Natural killer cell treated with Interleukin-12 subunit alpha and Interleukin-12 subunit beta and Interleukin-15 and Interleukin-18, amount 100 ng/mL, for 72 hours (primary cell): Measurements from ENCODE around the gene CHST3. TPM values are rescaled to one million over a fixed set of nuclear protein-coding genes. Genes with fewer than 3 reads are reported as not detected.

Experiments used
- ATAC-seq, 2 donors: fragments of 150-1000 bp; cut with Tn5 transposase in 1 of 2; sonication (Bioruptor Pico), chemical (Tn5 transposase) in 1 of 2; 2 replicates each; pipeline ENCODE4 v1.10.0; 2021
- DNase-seq: peaks from one replicate; pipeline ENCODE4 v3.0.0; 2022; ENCODE audit warnings: low spot score
- H3K27ac Mint-ChIP-seq, 2 donors: 1 replicate in 1 of 2; 2 replicates in 1 of 2; pipeline ENCODE4 v1.8.0; 2022; ENCODE audit warnings: mixed read lengths in 2 of 2, mild to moderate bottlenecking in 1 of 2, moderate library complexity in 1 of 2
- H3K27me3 Mint-ChIP-seq, 2 donors: 1 replicate in 1 of 2; 2 replicates in 1 of 2; pipeline ENCODE4 v1.8.0; 2022; ENCODE audit warnings: mixed read lengths in 2 of 2
- H3K36me3 Mint-ChIP-seq: one replicate; pipeline ENCODE4 v1.8.0; 2022; ENCODE audit warnings: mixed read lengths
- H3K4me1 Mint-ChIP-seq, 2 donors: 1 replicate in 1 of 2; 2 replicates in 1 of 2; pipeline ENCODE4 v1.8.0; 2022; ENCODE audit warnings: low read depth in 2 of 2, mixed read lengths in 2 of 2, mild to moderate bottlenecking in 1 of 2
- H3K4me3 Mint-ChIP-seq: one replicate; pipeline ENCODE4 v1.8.0; 2022; ENCODE audit warnings: mixed read lengths
- H3K9me3 Mint-ChIP-seq: 2 replicates; pipeline ENCODE4 v1.8.0; 2022; ENCODE audit warnings: mixed read lengths
- total RNA-seq, 2 donors: library from RNA; stranded (reverse); gene quantifications; one replicate each; pipeline ENCODE4 v1.2.3, GENCODE V29; 2022

CHST3 gene
- total RNA-seq, 2 donors from 2014 or later, result not detected

DNA sequence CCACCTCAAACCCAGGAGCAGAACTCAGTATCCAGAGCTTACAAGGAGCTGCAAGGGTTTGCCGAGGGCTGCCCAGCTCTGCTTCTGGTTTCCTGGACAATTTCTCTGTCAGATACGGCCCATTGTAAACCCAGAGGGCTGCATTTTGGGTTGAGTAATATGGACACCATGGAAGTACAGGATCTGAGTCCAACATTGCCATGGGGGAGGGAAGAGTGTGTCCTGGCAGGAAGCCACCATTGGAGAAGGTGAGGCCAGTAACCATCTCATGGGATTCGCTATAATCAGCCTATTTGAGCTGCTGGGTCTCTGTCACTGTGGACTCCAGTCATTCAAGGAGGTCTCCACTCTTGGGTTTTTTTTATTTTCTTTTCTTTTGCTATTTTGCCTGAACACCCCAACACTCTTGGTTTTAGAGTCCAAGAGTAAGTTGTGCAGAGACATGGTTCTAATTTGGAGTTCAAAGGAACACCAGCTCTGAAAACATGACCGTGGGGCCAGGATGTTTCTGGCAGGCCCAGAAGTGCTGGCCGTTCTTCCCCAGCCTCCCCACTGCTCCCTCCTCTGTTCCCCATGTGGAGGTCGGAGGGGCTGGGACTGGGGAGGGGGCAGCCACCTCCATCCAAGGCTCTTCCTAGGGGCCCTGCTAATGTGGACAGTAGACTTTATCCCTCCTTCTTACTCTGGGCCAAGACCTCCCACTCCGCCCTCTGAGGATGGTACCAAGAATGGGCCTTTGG is 46.2 kb downstream of the CHST3 start:
- ATAC-seq (no peak), DNase-seq (no peak)
- Mint-ChIP-seq H3K4me3 (no peak overlapping the region), H3K36me3 (no peaks in the 10 kb centered on the region), H3K9me3 (no peaks in the 10 kb centered on the region), H3K4me1 (no peaks in the 10 kb centered on the region), H3K27me3 (no peaks in the 10 kb centered on the region), H3K27ac (no peak overlapping the region)

DNA sequence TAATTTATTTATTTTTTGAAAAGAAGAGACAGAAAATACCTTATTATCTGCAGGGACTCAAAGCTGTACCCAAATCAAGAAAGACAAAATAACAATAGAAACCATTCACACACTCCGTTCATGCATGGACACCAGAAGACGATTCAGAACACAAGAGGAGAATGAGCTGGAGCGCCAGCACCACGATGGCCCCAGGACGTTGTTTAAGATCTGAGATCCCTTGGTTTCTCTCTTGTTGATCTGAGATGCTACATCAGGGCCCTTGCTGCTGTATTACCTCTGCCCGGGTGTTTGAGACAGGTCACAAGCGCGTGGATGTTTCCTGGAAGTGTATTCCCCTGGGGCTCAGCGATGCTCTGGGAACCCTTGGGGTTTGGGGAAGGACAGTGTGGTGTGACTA is 46.8 kb downstream of the CHST3 start:
- no peak for DNase-seq
- ATAC-seq, result no peak
- H3K9me3 Mint-ChIP-seq, result no peaks in the 10 kb centered on the region
- H3K27ac Mint-ChIP-seq, result no peak overlapping the region
- no peak overlapping the region for H3K4me3 Mint-ChIP-seq
- H3K4me1 Mint-ChIP-seq, result no peaks in the 10 kb centered on the region
- H3K36me3 Mint-ChIP-seq, result no peaks in the 10 kb centered on the region
- H3K27me3 Mint-ChIP-seq, result no peaks in the 10 kb centered on the region

DNA sequence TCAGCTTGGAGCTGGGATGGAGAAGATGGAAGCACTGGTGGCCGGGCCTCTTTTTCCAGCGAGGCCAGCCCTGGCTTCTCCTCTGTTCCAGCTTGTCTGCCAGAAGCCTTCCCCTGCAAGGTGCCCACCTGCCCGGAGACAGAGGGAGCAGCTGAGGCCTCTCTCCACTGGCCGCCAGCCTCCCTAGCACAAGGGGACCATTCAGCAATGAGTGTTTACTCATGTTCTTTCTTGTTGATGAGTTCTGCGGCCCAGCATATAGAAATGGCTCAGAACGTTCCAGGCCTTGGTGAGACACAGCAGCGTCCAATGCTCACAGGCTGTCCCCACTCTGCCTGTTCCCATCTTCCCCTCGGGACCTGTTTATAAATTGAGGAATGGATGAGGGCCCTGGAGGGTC is 47.3 kb downstream of the CHST3 start:
- H3K4me1 Mint-ChIP-seq, result no peaks in the 10 kb centered on the region
- H3K27me3 Mint-ChIP-seq, result no peaks in the 10 kb centered on the region
- H3K4me3 Mint-ChIP-seq, result no peak overlapping the region
- H3K36me3 Mint-ChIP-seq, result no peaks in the 10 kb centered on the region
- ATAC-seq (no peak), DNase-seq (no peak)
- H3K9me3 Mint-ChIP-seq, result no peaks in the 10 kb centered on the region
- no peak overlapping the region for H3K27ac Mint-ChIP-seq

DNA sequence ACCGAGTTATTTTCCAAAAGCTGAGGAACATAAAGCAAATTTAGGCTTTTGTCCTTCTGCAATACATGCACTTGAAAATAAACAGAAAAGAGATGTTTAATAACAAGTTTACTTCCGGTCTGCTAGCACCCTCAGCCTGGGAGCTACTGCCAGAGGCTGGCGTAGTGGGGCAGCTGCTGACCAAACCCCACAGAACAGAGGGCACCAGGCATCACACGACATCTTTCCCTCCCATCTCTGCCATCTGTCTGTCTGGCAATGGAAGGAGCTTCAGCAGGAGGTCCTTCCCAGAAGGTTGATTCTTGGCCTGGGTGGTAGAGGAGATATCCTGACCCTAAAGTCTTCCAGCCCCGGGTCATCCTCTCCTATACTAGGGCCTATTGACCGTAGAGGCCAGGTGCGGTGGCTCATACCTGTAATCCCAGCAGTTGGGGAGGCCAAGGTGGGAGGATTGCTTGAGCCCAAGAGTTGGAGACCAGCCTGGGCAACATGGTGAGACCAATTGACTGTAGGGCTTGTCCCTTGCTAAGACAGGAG is 47.8 kb downstream of the CHST3 start:
- no peaks in the 10 kb centered on the region for H3K27me3 Mint-ChIP-seq
- H3K4me3 Mint-ChIP-seq, result no peak overlapping the region
- ATAC-seq (no peak), DNase-seq (no peak)
- no peak overlapping the region for H3K27ac Mint-ChIP-seq
- no peaks in the 10 kb centered on the region for H3K4me1 Mint-ChIP-seq
- no peaks in the 10 kb centered on the region for H3K9me3 Mint-ChIP-seq
- no peaks in the 10 kb centered on the region for H3K36me3 Mint-ChIP-seq

DNA sequence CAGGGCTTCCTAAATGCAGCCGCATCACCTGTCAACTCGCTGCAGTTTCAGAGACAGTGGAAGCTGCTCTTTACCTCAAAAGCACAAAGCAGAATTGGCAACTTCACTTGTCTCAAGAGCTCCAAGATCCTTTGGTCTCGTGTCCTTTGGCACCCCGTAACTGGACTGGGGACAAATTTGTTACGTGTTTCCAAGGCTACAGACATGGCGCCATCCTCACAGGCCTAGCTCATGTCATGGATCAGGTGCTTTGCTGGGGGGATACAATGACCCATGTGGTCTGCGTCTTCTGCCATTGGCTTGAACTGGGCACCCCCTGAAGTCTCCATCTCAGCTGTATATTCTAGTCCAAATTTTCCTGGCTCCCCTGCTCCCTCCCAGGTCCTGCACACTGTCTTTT is 48.6 kb downstream of the CHST3 start:
- Mint-ChIP-seq H3K4me3 (no peak overlapping the region), H3K27me3 (no peaks in the 10 kb centered on the region), H3K27ac (no peak overlapping the region)

DNA sequence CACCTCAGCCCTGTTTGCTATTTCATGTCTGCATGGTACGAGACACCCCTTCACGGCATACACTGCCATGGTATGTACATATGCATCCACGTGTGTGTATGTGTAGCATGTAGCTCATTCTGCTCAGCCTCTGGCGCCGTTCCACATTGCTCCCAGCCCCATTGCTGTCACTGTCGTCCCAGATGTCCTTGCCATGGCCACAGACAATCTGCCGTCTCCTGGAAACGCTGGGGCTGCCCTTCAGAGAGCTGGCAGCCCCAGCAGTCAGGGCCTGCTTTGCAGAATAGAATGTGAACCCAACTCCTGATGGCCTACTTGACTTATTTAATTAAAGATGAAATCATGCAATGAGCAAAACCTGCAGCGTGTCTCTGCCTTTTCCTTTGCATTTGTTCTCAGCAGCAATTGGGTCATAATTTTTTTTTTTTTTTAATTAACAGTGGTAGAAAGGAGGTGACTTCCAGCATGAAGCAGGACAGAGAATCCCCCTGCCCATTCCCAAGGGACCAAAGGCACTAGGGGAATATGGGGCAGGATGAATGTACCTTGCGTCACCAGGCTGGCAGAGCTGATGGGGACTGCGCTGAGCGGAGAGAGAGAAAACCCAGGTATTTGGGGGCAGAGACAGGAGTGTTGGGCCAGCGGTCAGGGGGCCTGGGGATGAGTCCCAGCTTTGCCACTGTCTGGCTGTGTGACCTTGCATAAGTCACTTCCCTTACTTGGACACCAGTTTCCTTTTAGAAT is 49.2 kb downstream of the CHST3 start:
- Mint-ChIP-seq H3K9me3 (no peaks in the 10 kb centered on the region), H3K27me3 (peaks cover 0 to 4% of the 10 kb centered on the region in 2 donors), H3K4me3 (no peak overlapping the region), H3K4me1 (no peaks in the 10 kb centered on the region), H3K27ac (no peak overlapping the region), H3K36me3 (no peaks in the 10 kb centered on the region)
- ATAC-seq, result no peak
- DNase-seq, result no peak

More for the DNA sequence above, 48.6 kb downstream of the CHST3 start:
- H3K36me3 Mint-ChIP-seq, result no peaks in the 10 kb centered on the region
- DNase-seq (no peak), ATAC-seq (no peak)
- no peaks in the 10 kb centered on the region for H3K9me3 Mint-ChIP-seq
- H3K4me1 Mint-ChIP-seq, result no peaks in the 10 kb centered on the region

DNA sequence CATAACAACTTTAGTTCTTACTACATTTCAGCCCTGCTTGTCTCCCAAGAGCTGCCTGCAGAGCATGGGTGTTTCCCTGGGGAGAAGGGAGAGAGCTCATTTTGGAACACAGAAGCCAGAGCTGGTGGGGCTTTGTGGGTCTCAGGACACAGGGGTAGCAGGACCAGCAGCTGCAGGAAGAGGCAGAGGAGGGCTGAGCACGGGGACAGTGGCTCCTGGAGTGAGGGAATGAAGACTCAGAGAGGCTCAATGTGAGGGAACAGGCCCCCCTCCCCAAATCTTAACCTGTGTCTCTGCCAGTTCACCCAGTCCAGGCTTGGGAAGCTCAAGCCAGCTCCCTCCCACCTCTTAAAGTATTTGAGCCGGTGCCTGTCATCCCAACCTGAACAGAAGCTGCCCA is 50.0 kb downstream of the CHST3 start:
- DNase-seq (no peak), ATAC-seq (no peak)
- H3K4me1 Mint-ChIP-seq, result no peaks in the 10 kb centered on the region
- no peaks in the 10 kb centered on the region for H3K36me3 Mint-ChIP-seq
- no peaks in the 10 kb centered on the region for H3K9me3 Mint-ChIP-seq
- H3K27ac Mint-ChIP-seq, result no peak overlapping the region
- H3K4me3 Mint-ChIP-seq, result no peak overlapping the region
- H3K27me3 Mint-ChIP-seq, result peaks cover 0 to 4% of the 10 kb centered on the region in 2 donors

DNA sequence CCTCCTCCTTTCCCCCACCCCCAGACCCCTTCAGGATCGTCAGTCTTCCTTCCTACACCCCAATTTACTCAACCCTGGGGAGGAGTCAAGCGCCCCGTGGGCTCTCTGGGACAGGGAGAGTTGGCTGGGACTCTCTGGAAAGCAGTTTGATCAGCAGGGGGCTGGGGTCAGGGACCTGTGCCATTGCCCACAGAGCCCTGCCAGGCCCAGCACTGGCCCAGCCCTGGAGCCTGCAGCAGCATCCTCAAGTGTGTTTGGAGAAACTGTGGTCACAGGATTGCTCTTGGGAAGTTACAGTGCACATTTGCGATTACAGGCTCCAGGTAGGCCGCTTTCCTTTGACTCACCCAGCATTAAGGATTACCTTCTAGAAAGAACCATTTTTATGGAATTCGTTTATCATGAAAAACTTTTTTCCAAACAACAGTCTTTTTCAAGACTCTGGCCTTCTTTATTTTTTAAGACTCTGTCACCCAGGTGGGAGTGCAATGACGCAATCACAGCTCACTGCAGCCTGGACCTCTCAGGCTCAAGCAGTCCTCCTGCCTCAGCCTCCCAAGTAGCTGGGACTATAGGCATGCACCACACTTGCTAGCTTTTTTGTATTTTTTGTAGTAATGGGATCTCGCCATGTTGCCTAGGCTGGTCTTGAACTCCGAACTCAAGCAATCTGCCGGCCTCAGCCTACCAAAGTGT is 50.7 kb downstream of the CHST3 start:
- no peaks in the 10 kb centered on the region for H3K36me3 Mint-ChIP-seq
- H3K27me3 Mint-ChIP-seq, result peaks cover 0 to 4% of the 10 kb centered on the region in 2 donors
- DNase-seq (no peak), ATAC-seq (no peak)
- no peaks in the 10 kb centered on the region for H3K9me3 Mint-ChIP-seq
- H3K27ac Mint-ChIP-seq, result no peak overlapping the region
- H3K4me1 Mint-ChIP-seq, result no peaks in the 10 kb centered on the region
- H3K4me3 Mint-ChIP-seq, result no peak overlapping the region

DNA sequence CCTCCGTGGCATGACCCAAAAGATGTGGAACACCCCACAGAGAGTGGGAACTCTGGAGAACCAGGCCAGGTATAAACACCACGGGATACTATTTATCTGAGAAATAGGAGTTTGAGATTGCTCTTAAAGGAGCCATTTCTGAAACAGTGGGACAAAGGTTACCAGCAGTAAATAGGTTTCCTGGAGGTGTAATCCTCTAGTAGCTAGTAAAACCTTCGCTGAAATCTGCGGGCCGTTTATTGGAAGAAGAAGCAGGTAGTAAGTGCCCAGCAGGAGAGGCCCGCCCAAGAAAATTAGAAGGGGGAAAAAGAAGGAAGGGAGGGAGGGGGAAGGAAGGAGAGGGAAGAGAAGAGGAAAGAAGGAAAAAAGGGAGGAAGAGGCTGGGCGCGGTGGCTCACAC is 51.6 kb downstream of the CHST3 start:
- H3K36me3 Mint-ChIP-seq, result no peaks in the 10 kb centered on the region
- no peak for DNase-seq
- H3K4me3 Mint-ChIP-seq, result no peak overlapping the region
- peaks cover under 1 to 4% of the 10 kb centered on the region in 2 donors for H3K27me3 Mint-ChIP-seq
- ATAC-seq, result no peak
- no peaks in the 10 kb centered on the region for H3K9me3 Mint-ChIP-seq
- no peak overlapping the region for H3K27ac Mint-ChIP-seq
- H3K4me1 Mint-ChIP-seq, result peaks cover under 1 to 1% of the 10 kb centered on the region in 2 donors

DNA sequence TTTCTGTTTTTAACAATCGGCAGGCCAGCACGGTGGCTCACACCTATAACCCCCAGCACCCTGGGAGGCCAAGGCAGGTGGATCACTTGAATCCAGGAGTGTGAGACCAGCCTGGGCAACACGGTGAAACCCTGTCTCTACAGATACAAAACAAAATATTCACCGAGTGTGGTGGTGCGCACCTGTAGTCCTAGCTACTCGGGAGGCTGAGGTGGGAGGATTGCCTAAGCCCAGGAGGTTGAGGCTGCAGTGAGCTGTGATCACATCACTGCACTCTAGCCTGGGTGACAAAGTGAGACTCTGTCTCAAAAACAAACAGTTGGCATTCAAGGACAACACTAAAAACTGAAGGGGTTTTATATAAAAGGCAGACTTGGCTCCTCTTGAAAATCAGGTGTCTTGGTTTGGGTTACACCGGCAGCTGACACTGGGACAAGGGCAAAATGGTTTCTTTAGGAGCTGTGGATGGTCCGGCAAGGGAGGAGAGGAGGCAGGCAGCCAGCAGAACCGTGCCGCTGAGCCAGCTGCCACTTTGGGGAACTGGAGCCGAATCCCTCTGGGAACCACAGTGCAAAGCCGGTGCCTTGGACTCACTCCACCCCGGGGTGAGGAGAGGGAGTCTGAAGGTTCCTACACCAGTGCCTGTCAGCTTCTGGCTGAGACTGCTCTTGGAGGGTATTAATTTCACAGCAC is 52.6 kb downstream of the CHST3 start:
- no peaks in the 10 kb centered on the region for H3K36me3 Mint-ChIP-seq
- peaks cover 5 to 7% of the 10 kb centered on the region in 2 donors for H3K4me1 Mint-ChIP-seq
- no peak overlapping the region for H3K27ac Mint-ChIP-seq
- no peaks in the 10 kb centered on the region for H3K9me3 Mint-ChIP-seq
- no peak overlapping the region for H3K4me3 Mint-ChIP-seq
- peaks cover 6 to 10% of the 10 kb centered on the region in 2 donors for H3K27me3 Mint-ChIP-seq
- no peak for ATAC-seq
- DNase-seq, result no peak

DNA sequence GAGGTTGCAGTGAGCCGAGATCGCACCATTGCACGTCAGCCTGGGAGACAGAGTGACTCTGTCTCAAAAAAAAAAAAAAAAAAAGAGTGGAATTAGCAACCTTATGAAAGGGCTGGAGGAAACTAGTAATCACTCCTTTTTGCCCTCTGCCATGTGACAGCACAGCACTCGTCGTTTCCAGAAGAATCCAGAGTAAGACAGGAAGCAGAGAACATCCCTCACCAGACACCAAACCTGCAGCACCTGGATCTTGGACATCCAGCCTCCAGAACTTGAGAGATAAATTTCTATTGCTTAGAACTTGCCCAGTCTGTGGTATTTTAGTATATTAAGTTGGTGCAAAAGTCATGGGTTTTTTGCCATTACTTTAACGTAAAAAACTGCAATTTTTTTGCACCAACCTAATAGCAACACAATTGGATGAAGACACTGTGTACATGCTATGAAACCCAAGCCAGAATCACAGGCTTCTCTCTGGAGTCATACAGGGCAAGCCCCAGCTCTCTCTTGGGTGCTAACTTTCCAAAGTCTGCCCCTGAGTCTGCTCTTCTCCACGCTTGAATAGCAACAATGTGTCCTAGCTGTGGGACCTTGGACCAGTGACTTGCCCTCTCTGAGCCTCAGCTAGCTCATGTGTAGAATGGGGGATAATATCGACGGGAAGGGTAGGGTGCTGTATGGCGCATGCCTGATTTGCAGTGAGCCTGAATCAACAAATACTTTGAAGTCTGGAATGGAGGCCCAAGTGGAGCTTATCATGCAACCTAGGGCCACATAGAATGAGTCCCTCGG is 55.1 kb downstream of the CHST3 start:
- DNase-seq (no peak), ATAC-seq (no peak)
- Mint-ChIP-seq H3K9me3 (no peaks in the 10 kb centered on the region), H3K27me3 (peaks cover 6 to 10% of the 10 kb centered on the region in 2 donors), H3K4me3 (no peak overlapping the region), H3K27ac (no peak overlapping the region), H3K4me1 (peaks cover 5 to 7% of the 10 kb centered on the region in 2 donors), H3K36me3 (no peaks in the 10 kb centered on the region)

DNA sequence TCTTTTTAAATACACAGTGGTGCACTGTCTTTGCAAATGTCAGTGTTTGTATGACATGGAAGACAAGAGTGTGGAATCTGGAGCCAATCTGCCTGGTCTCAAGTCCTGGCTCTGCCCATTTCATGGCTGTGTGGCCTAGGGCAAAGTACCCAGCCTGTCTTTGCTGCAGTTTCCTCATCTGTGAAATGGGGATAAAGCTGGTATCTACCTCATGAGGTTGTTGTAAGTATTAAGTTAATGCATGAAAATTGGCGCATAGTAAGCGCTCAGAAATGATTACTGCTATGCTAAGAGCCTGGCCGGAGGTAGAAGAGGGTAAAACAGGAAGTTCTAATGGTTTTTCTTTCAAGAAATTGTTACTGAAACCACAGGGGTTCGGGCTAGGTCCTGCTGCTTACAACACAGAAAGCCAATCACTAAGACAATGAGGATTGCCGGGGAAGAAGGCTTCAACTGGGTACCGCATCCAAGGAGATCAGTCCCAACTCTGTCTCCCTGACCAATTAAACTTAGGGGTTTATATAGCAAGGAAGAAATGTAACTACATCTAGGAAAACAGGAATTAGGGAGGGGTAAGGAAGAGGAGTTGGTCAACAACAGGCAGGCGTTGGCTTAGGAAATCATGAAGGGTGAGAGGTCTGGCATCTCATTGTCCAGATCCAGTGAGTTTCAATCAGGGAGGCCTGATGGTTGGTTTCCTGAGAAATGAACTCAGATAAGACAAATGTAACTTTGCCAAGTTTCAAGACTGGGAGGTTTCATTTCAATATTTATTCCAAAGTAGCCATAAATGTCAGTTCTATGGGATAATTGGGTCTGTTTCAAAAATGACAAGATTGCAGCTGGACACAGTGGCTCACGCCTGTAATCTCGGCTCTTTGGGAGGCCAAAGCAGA is 57.0 kb downstream of the CHST3 start:
- Mint-ChIP-seq H3K27ac (peak overlapping the region; percentile 4 to 30), H3K36me3 (no peaks in the 10 kb centered on the region), H3K4me1 (peaks cover 5 to 7% of the 10 kb centered on the region in 2 donors), H3K9me3 (no peaks in the 10 kb centered on the region), H3K4me3 (no peak overlapping the region), H3K27me3 (peaks cover 6 to 15% of the 10 kb centered on the region in 2 donors)
- DNase-seq (no peak), ATAC-seq (no peak)
